ENCODE measurements around the gene HSF2BP.

- TF ChIP-seq POLR2A (IDR thresholded peaks at IDR 0.05; ENCODE audit: extremely low read depth, insufficient read length) = no peak
- TF ChIP-seq CTCF (IDR thresholded peaks at IDR 0.05; ENCODE audit: low read depth, low read length) = no peak
- TF ChIP-seq, protein P1, sequence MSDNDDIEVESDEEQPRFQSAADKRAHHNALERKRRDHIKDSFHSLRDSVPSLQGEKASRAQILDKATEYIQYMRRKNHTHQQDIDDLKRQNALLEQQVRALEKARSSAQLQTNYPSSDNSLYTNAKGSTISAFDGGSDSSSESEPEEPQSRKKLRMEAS (IDR thresholded peaks at IDR 0.05; ENCODE audit: low read depth, low read length) = no peak
- TF ChIP-seq MYC (IDR thresholded peaks at IDR 0.05; ENCODE audit: low read depth, low read length) = no peak
Measured at GRCh38 chr21:43596616-43597015, 62.7 kb downstream of the HSF2BP start.

Measured in NB4 (cell line).